Measurements from ENCODE around the gene FUT8. TPM values are rescaled to one million over a fixed set of nuclear protein-coding genes. Genes with fewer than 3 reads are reported as not detected.

FUT8 gene
- total and polyA plus RNA-seq, 2 experiments from 2014 or later = 26.6 to 67.5 TPM

GRCh38 chr14:65536781-65537423, 124.4 kb downstream of the FUT8 start:
- Histone ChIP-seq H3K4me3 (no peak overlapping the region), H3K4me1 (ENCODE audit: insufficient read depth) (no peaks in the 10 kb centered on the region), H4K20me1 (ENCODE audit: insufficient read depth, poor library complexity, severe bottlenecking) (no peaks in the 10 kb centered on the region), H2AFZ (no peak overlapping the region), H3K27ac (no peak overlapping the region), H3K9me3 (ENCODE audit: low read depth) (peaks cover 3% of the 10 kb centered on the region), H3K36me3 (replicated peaks; ENCODE audit: insufficient read depth, low read depth) (no peaks in the 10 kb centered on the region), H3K79me2 (peaks cover 35% of the 10 kb centered on the region), H3K27me3 (no peaks in the 10 kb centered on the region), H3K9me2 (replicated peaks; ENCODE audit: insufficient read depth) (no peaks in the 10 kb centered on the region), H3K4me2 (no peak overlapping the region)
- TF ChIP-seq EZH2 (IDR thresholded peaks at IDR 0.05; ENCODE audit: borderline replicate concordance) = no peak
- TF ChIP-seq CTCF (IDR thresholded peaks at IDR 0.05; ENCODE audit: poor library complexity) = no peak
- no peak for TF ChIP-seq EZH2phosphoT487 (IDR thresholded peaks at IDR 0.05; ENCODE audit: low read depth, severe bottlenecking, unreplicated experiment)
- 94% methylated on average over 2 of the region's 2 CpGs for WGBS (ENCODE audit: low lambda C conversion rate, missing lambda C conversion rate)
- no peak for DNase-seq (ENCODE audit: low spot score)

- Histone ChIP-seq H2AFZ (no peak overlapping the region), H3K36me3 (replicated peaks; ENCODE audit: insufficient read depth, low read depth) (no peaks in the 10 kb centered on the region), H3K27ac (no peak overlapping the region), H3K79me2 (no peaks in the 10 kb centered on the region), H3K4me3 (no peak overlapping the region), H3K4me2 (no peak overlapping the region), H3K4me1 (ENCODE audit: insufficient read depth) (no peaks in the 10 kb centered on the region), H3K9me3 (ENCODE audit: low read depth) (no peaks in the 10 kb centered on the region), H3K27me3 (no peaks in the 10 kb centered on the region), H3K9me2 (replicated peaks; ENCODE audit: insufficient read depth) (no peaks in the 10 kb centered on the region), H4K20me1 (ENCODE audit: insufficient read depth, poor library complexity, severe bottlenecking) (no peaks in the 10 kb centered on the region)
- whole genome bisulfite sequencing (ENCODE audit: low lambda C conversion rate, missing lambda C conversion rate) = 86% methylated on average over 2 of the region's 2 CpGs
- DNase-seq (ENCODE audit: low spot score) = no peak
- TF ChIP-seq CTCF (IDR thresholded peaks at IDR 0.05; ENCODE audit: poor library complexity) (no peak), EZH2phosphoT487 (IDR thresholded peaks at IDR 0.05; ENCODE audit: low read depth, severe bottlenecking, unreplicated experiment) (no peak), EZH2 (IDR thresholded peaks at IDR 0.05; ENCODE audit: borderline replicate concordance) (no peak)
Measured at GRCh38 chr14:65548878-65549277, 136.3 kb downstream of the FUT8 start.

- no peak for TF ChIP-seq EZH2phosphoT487 (IDR thresholded peaks at IDR 0.05; ENCODE audit: low read depth, severe bottlenecking, unreplicated experiment)
- TF ChIP-seq CTCF (IDR thresholded peaks at IDR 0.05; ENCODE audit: poor library complexity) = no peak
- TF ChIP-seq EZH2 (IDR thresholded peaks at IDR 0.05; ENCODE audit: borderline replicate concordance) = no peak
- Histone ChIP-seq H3K27me3 (no peaks in the 10 kb centered on the region), H3K79me2 (no peaks in the 10 kb centered on the region), H3K9me2 (replicated peaks; ENCODE audit: insufficient read depth) (no peaks in the 10 kb centered on the region), H3K27ac (no peak overlapping the region), H3K4me1 (ENCODE audit: insufficient read depth) (no peaks in the 10 kb centered on the region), H2AFZ (no peak overlapping the region), H4K20me1 (ENCODE audit: insufficient read depth, poor library complexity, severe bottlenecking) (no peaks in the 10 kb centered on the region), H3K9me3 (ENCODE audit: low read depth) (no peaks in the 10 kb centered on the region), H3K36me3 (replicated peaks; ENCODE audit: insufficient read depth, low read depth) (no peaks in the 10 kb centered on the region), H3K4me2 (no peak overlapping the region), H3K4me3 (no peak overlapping the region)
- WGBS (ENCODE audit: low lambda C conversion rate, missing lambda C conversion rate) = 77% methylated on average over 2 of the region's 2 CpGs
- no peak for DNase-seq (ENCODE audit: low spot score)
Measured at GRCh38 chr14:65549429-65549828, 136.9 kb downstream of the FUT8 start.

All from hepatocyte (in vitro differentiated cells).